IMR-90 (cell line): ENCODE results near the gene DCLRE1C.
"Not testable (repeated sequence)": the region's sequence is repeated elsewhere in the genome, so short reads cannot be mapped to it uniquely, and the experiment has no call there.

Source experiments
- BHLHE40 ChIP-seq: fragments of 150-350 bp; IDR thresholded peaks from 2 replicates; pipeline ENCODE4 v1.6.1; 2016; ENCODE audit warnings: mild to moderate bottlenecking, low read depth, low read length
- FOS ChIP-seq: fragments of 150-350 bp; IDR thresholded peaks from 2 replicates; pipeline ENCODE4 v1.6.1; 2016; ENCODE audit warnings: low read depth, low read length
- MAZ ChIP-seq: IDR thresholded peaks from 2 replicates; pipeline ENCODE4 v1.6.1; 2012; ENCODE audit warnings: low read depth, mild to moderate bottlenecking, low read length, improper control_type of control experiment, moderate library complexity, borderline replicate concordance
- MXI1 ChIP-seq: IDR thresholded peaks from 2 replicates; pipeline ENCODE4 v1.6.1; 2012; ENCODE audit warnings: low read depth, mild to moderate bottlenecking, low read length, moderate library complexity, borderline replicate concordance
- POLR2A ChIP-seq: IDR thresholded peaks from 2 replicates; pipeline ENCODE4 v1.6.1; 2012; ENCODE audit warnings: mild to moderate bottlenecking, low read depth, low read length
- RAD21 ChIP-seq: IDR thresholded peaks from 2 replicates; pipeline ENCODE4 v1.6.1; 2012; ENCODE audit warnings: low read length, improper control_type of control experiment
- RFX5 ChIP-seq: IDR thresholded peaks from 2 replicates; pipeline ENCODE4 v1.8.0; 2012; ENCODE audit warnings: low read depth, mild to moderate bottlenecking, low read length, moderate library complexity
- TF ChIP-seq, protein P1 (sequence below): conservative IDR thresholded peaks from 2 replicates; pipeline ENCODE4 v1.5.1; 2012; ENCODE audit warnings: mild to moderate bottlenecking, low read depth, low read length, improper control_type of control experiment

- TF ChIP-seq, protein P1, sequence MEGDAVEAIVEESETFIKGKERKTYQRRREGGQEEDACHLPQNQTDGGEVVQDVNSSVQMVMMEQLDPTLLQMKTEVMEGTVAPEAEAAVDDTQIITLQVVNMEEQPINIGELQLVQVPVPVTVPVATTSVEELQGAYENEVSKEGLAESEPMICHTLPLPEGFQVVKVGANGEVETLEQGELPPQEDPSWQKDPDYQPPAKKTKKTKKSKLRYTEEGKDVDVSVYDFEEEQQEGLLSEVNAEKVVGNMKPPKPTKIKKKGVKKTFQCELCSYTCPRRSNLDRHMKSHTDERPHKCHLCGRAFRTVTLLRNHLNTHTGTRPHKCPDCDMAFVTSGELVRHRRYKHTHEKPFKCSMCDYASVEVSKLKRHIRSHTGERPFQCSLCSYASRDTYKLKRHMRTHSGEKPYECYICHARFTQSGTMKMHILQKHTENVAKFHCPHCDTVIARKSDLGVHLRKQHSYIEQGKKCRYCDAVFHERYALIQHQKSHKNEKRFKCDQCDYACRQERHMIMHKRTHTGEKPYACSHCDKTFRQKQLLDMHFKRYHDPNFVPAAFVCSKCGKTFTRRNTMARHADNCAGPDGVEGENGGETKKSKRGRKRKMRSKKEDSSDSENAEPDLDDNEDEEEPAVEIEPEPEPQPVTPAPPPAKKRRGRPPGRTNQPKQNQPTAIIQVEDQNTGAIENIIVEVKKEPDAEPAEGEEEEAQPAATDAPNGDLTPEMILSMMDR: not testable (repeated sequence)
- TF ChIP-seq POLR2A, FOS, RAD21, MAZ, RFX5, BHLHE40, MXI1: not testable (repeated sequence)
These were observed 14.9 kb downstream of the DCLRE1C start for GRCh38 chr10:14938971-14939370.
